Gastroesophageal sphincter (tissue), 3 donors: ENCODE measurements around the gene PPM1M.

Experiments
- CTCF ChIP-seq, 4 experiments: fragments of 200-600 bp in 2 of 4; fragments of 450-650 bp in 2 of 4; sonication (generic) in 1 of 4; IDR thresholded peaks; one replicate each; pipeline ENCODE4 v1.5.1; 2017 to 2019; ENCODE audit warnings: antibody characterized with exemption in 4 of 4, mild to moderate bottlenecking in 2 of 4, moderate library complexity in 2 of 4
- POLR2A ChIP-seq, 2 donors: fragments of 450-650 bp; IDR thresholded peaks; one replicate each; pipeline ENCODE4 v1.6.1; 2017; ENCODE audit warnings: antibody characterized with exemption in 2 of 2, mild to moderate bottlenecking in 2 of 2, moderate library complexity in 1 of 2
- POLR2AphosphoS5 ChIP-seq: sonication (generic); formaldehyde crosslinking; IDR thresholded peaks from one replicate; pipeline ENCODE4 v1.6.1; 2017; ENCODE audit warnings: antibody characterized with exemption

- TF ChIP-seq CTCF (IDR thresholded peaks at IDR 0.05), result no peak
- no peak for TF ChIP-seq POLR2A (IDR thresholded peaks at IDR 0.05)
- TF ChIP-seq POLR2AphosphoS5, result no peak
Measured at GRCh38 chr3:52238193-52238760, 7.3 kb upstream of the PPM1M start.
